Measurements from ENCODE around the gene KIAA1671. TPM values are rescaled to one million over a fixed set of nuclear protein-coding genes. Genes with fewer than 3 reads are reported as not detected.

The KIAA1671 gene
- total and polyA plus RNA-seq, 2 of the 4 experiments (the other 2 are of a cell fraction), result 0.02 TPM; not detected in 1

DNA sequence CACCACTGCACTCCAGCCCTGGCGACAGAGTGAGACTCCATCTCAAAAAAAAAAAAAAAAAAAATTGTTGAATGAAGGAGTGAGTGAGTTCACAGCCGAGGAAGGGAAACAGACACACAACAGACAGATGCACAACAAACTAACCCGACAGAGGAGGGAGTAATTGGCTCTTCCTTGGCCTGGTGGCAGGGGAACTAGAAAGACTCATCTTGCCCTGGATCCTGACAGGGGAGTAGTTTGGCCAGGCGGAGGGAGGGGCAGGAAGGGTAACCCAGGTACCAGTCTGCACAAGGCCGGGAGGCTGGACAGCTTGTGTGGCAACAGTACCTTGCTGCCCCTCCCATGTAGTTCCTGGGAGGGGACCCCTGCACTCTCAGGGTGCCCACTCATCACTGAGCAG is 106.9 kb downstream of the KIAA1671 start:
- no peak overlapping the region for H4K8ac ChIP-seq (ENCODE audit: low read depth in 2 of 2, low read length in 2 of 2)

More for the DNA sequence above, 106.9 kb downstream of the KIAA1671 start:
- dilution Hi-C loops (cut with HindIII; ENCODE audit: low sequenced_read_pairs, unreplicated experiment) (no loop called here), intact Hi-C loops (cut with micrococcal nuclease) (no loop called here), in situ Hi-C loops (cut with MboI; ENCODE audit: low sequenced_read_pairs) (no loop called here)
- H2BK5ac ChIP-seq (ENCODE audit: low read depth, low read length, poor library complexity, severe bottlenecking), result no peak overlapping the region
- H2BK15ac ChIP-seq (ENCODE audit: low read depth, low read length), result no peak overlapping the region
- no peak overlapping the region for H2AK5ac ChIP-seq (ENCODE audit: low read depth, low read length)
- no peaks in the 10 kb centered on the region for H3K36me3 ChIP-seq (ENCODE audit: control insufficient read depth, insufficient read depth, low read length)
- H4K5ac ChIP-seq (ENCODE audit: low read depth, low read length), result no peak overlapping the region
- H3K56ac ChIP-seq (ENCODE audit: extremely low read depth, insufficient read depth, low read length), result no peak overlapping the region
- H2AFZ ChIP-seq (replicated peaks; ENCODE audit: low read length, poor library complexity), result peak overlapping the region; percentile 0
- H3K79me1 ChIP-seq (ENCODE audit: low read depth in 1 of 2, low read length in 2 of 2), result no peaks in the 10 kb centered on the region
- no peak overlapping the region for H2AK9ac ChIP-seq (replicated peaks; ENCODE audit: low read depth, low read length, poor library complexity)
- DNase-seq, result no peak
- BruUV-seq (replicated peaks), result no TSS peak
- no CpG with 5 or more reads among the region's 5 CpGs for WGBS, 2 experiments (ENCODE audit: extremely low coverage in 2 of 2, insufficient read length in 1 of 2)
- H3K23ac ChIP-seq (ENCODE audit: low read depth, low read length), result no peak overlapping the region
- H3K9me1 ChIP-seq (ENCODE audit: insufficient read depth, low read length), result no peaks in the 10 kb centered on the region
- ATAC-seq (ENCODE audit: low read depth), result no peak
- POLR2A ChIA-PET (ENCODE audit: unreplicated experiment), result no interaction called here
- CTCF ChIA-PET, result interaction anchor here (2.1 kb wide), 1 partner anchor 10 kb away, joined by 6 read pairs; no protein-coding TSS in a partner anchor
- no peak overlapping the region for H3K4me3 ChIP-seq (ENCODE audit: insufficient read depth, low read depth, low read length)
- H3K4ac ChIP-seq (ENCODE audit: low read depth, low read length), result no peak overlapping the region
- no peaks in the 10 kb centered on the region for H3K9me3 ChIP-seq (ENCODE audit: control insufficient read depth, insufficient read depth, low read length)
- H3K18ac ChIP-seq (ENCODE audit: low read depth, low read length), result no peak overlapping the region
- H3K4me1 ChIP-seq (ENCODE audit: control insufficient read depth, insufficient read depth, low read length), result no peaks in the 10 kb centered on the region
- H3K4me2 ChIP-seq (ENCODE audit: low read depth, low read length), result no peak overlapping the region
- TF ChIP-seq, protein P1, sequence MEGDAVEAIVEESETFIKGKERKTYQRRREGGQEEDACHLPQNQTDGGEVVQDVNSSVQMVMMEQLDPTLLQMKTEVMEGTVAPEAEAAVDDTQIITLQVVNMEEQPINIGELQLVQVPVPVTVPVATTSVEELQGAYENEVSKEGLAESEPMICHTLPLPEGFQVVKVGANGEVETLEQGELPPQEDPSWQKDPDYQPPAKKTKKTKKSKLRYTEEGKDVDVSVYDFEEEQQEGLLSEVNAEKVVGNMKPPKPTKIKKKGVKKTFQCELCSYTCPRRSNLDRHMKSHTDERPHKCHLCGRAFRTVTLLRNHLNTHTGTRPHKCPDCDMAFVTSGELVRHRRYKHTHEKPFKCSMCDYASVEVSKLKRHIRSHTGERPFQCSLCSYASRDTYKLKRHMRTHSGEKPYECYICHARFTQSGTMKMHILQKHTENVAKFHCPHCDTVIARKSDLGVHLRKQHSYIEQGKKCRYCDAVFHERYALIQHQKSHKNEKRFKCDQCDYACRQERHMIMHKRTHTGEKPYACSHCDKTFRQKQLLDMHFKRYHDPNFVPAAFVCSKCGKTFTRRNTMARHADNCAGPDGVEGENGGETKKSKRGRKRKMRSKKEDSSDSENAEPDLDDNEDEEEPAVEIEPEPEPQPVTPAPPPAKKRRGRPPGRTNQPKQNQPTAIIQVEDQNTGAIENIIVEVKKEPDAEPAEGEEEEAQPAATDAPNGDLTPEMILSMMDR (conservative IDR thresholded peaks at IDR 0.05; ENCODE audit: low read depth, low read length), result no peak
- TF ChIP-seq FOS (IDR thresholded peaks at IDR 0.05; ENCODE audit: low read depth, low read length) (no peak), SMC3 (IDR thresholded peaks at IDR 0.05; ENCODE audit: low read depth, low read length) (no peak), CHD1 (IDR thresholded peaks at IDR 0.05; ENCODE audit: low read depth, low read length) (no peak), MAFK (IDR thresholded peaks at IDR 0.05; ENCODE audit: low read depth, low read length) (no peak), POLR2A (IDR thresholded peaks at IDR 0.05; ENCODE audit: low read depth, low read length) (no peak), NFE2L2 (IDR thresholded peaks at IDR 0.05; ENCODE audit: low read depth, low read length) (no peak), RAD21 (IDR thresholded peaks at IDR 0.05; ENCODE audit: low read length) (no peak), CEBPB (IDR thresholded peaks at IDR 0.05; ENCODE audit: low read depth, low read length) (no peak), RCOR1 (IDR thresholded peaks at IDR 0.05; ENCODE audit: insufficient replicate concordance, low read length) (no peak), RFX5 (IDR thresholded peaks at IDR 0.05; ENCODE audit: low read depth, low read length) (no peak), MAZ (IDR thresholded peaks at IDR 0.05; ENCODE audit: borderline replicate concordance, low read depth, low read length) (no peak), USF2 (IDR thresholded peaks at IDR 0.05; ENCODE audit: low read depth, low read length) (no peak), ELK1 (IDR thresholded peaks at IDR 0.05; ENCODE audit: borderline replicate concordance, low read depth, low read length) (no peak), BHLHE40 (IDR thresholded peaks at IDR 0.05; ENCODE audit: low read depth, low read length) (no peak), MXI1 (IDR thresholded peaks at IDR 0.05; ENCODE audit: borderline replicate concordance, low read depth, low read length) (no peak)
- H2BK120ac ChIP-seq (ENCODE audit: low read depth, low read length), result no peak overlapping the region
- H3K9ac ChIP-seq (ENCODE audit: low read depth, low read length), result no peak overlapping the region
- H3K27ac ChIP-seq (ENCODE audit: insufficient read depth, low read length), result no peak overlapping the region
- no peaks in the 10 kb centered on the region for H3K27me3 ChIP-seq (ENCODE audit: control insufficient read depth, insufficient read depth, low read length)
- no peaks in the 10 kb centered on the region for H4K20me1 ChIP-seq (ENCODE audit: insufficient read depth, low read length)
- H3K14ac ChIP-seq (replicated peaks; ENCODE audit: low read depth, low read length), result no peak overlapping the region
- no peak overlapping the region for H2BK20ac ChIP-seq (ENCODE audit: low read depth, low read length)
- no peak overlapping the region for H4K91ac ChIP-seq (ENCODE audit: insufficient read depth, low read depth, low read length)
